Smooth muscle cell (in vitro differentiated cells): ENCODE measurements around the gene TMEM143. TPM values are rescaled to one million over a fixed set of nuclear protein-coding genes. Genes with fewer than 3 reads are reported as not detected.

ENCODE experiments used
- DNase-seq: peaks from one replicate; lab custom pipeline; 2025; ENCODE audit not compliant: unreplicated experiment; lab: John Stamatoyannopoulos, UW
- H2AFZ ChIP-seq: fragments of 200-600 bp; sonication (generic); 2 replicates; pipeline ENCODE4 v1.6.0; 2016; ENCODE audit warnings: antibody characterized with exemption, low read depth, mild to moderate bottlenecking
- H3F3A ChIP-seq: fragments of 200-600 bp; sonication (generic); 2 replicates; pipeline ENCODE4 v1.6.0; 2017; ENCODE audit warnings: antibody characterized with exemption, low read depth
- H3K27ac ChIP-seq: fragments of 200-600 bp; sonication (generic); 2 replicates; pipeline ENCODE4 v1.5.1; 2016; ENCODE audit warnings: low read depth, mild to moderate bottlenecking
- H3K27me3 ChIP-seq: fragments of 200-600 bp; sonication (generic); 2 replicates; pipeline ENCODE4 v1.6.1; 2016; ENCODE audit warnings: low read depth, mild to moderate bottlenecking
- H3K36me3 ChIP-seq: fragments of 200-600 bp; sonication (generic); 2 replicates; pipeline ENCODE4 v1.5.1; 2016; ENCODE audit warnings: low read depth
- H3K4me1 ChIP-seq: fragments of 200-600 bp; sonication (generic); 2 replicates; pipeline ENCODE4 v1.5.1; 2016; ENCODE audit warnings: low read depth
- H3K4me2 ChIP-seq: fragments of 200-600 bp; sonication (generic); 2 replicates; pipeline ENCODE4 v1.6.0; 2016; ENCODE audit warnings: mild to moderate bottlenecking
- H3K4me3 ChIP-seq: fragments of 200-600 bp; sonication (generic); 2 replicates; pipeline ENCODE4 v1.5.1; 2016; ENCODE audit warnings: mild to moderate bottlenecking
- H3K79me2 ChIP-seq: fragments of 200-600 bp; sonication (generic); 2 replicates; pipeline ENCODE4 v1.6.0; 2016; ENCODE audit warnings: low read depth, mild to moderate bottlenecking
- H3K9ac ChIP-seq: fragments of 200-600 bp; sonication (generic); 2 replicates; pipeline ENCODE4 v1.6.0; 2016; ENCODE audit warnings: low read depth
- H3K9me3 ChIP-seq: fragments of 200-600 bp; sonication (generic); replicated peaks from 2 replicates; pipeline ENCODE4 v1.5.1; 2016; ENCODE audit warnings: low read depth
- H4K20me1 ChIP-seq: fragments of 200-600 bp; sonication (generic); 2 replicates; pipeline ENCODE4 v1.6.0; 2016; ENCODE audit warnings: low read depth
- CTCF ChIP-seq: fragments of 200-600 bp; sonication (generic); IDR thresholded peaks from 2 replicates; pipeline ENCODE4 v1.5.1; 2017; ENCODE audit warnings: borderline replicate concordance, mild to moderate bottlenecking, antibody characterized with exemption; ENCODE audit not compliant: insufficient read depth, poor library complexity, severe bottlenecking
- WGBS: methylation state at CpG from one replicate; pipeline ENCODE4 v1.1.7; 2016; ENCODE audit warnings: low lambda C conversion rate; 5-methylcytosine and 5-hydroxymethylcytosine counted together
- polyA plus RNA-seq: library from polyadenylated mRNA; unstranded; fragments of >200 nt; fragmentation: Nextera tagmentation; extraction: Ambion mirVana; gene quantifications from 2 replicates; pipeline ENCODE4 v1.2.1, GENCODE V29; 2016
- total RNA-seq: library from RNA; depleted of rRNA; stranded (reverse); fragments of >200 nt; gene quantifications from 2 replicates; pipeline ENCODE4 v1.2.3, GENCODE V29; 2014

Gene TMEM143
- total and polyA plus RNA-seq, 2 experiments from 2014 or later: 3.8 to 11.2 TPM

- Histone ChIP-seq H3K27ac (no peak overlapping the region), H3K4me3 (no peak overlapping the region), H3K79me2 (no peaks in the 10 kb centered on the region), H3K27me3 (no peaks in the 10 kb centered on the region), H3F3A (peaks cover 6% of the 10 kb centered on the region), H3K4me1 (no peaks in the 10 kb centered on the region), H3K36me3 (no peaks in the 10 kb centered on the region), H4K20me1 (no peaks in the 10 kb centered on the region), H3K4me2 (no peak overlapping the region), H3K9ac (no peak overlapping the region), H2AFZ (no peak overlapping the region), H3K9me3 (no peaks in the 10 kb centered on the region)
- no peak for TF ChIP-seq CTCF
- WGBS: 95% methylated on average over 14 of the region's 14 CpGs
- DNase-seq: no peak
Measured at GRCh38 chr19:48338253-48338755, 25.4 kb downstream of the TMEM143 start.

GRCh38 chr19:48333467-48334384 lies 30.0 kb downstream of the TMEM143 start:
- no peaks in the 10 kb centered on the region for H3K4me1 ChIP-seq
- DNase-seq: peak; percentile 72
- peak; percentile 78 for TF ChIP-seq CTCF
- peaks cover 7% of the 10 kb centered on the region for H4K20me1 ChIP-seq
- H3K36me3 ChIP-seq: no peaks in the 10 kb centered on the region
- peak overlapping the region; percentile 83 for H3K4me2 ChIP-seq
- H3K27ac ChIP-seq: peak overlapping the region; percentile 3
- H3K9me3 ChIP-seq: no peaks in the 10 kb centered on the region
- no peak overlapping the region for H3K9ac ChIP-seq
- H3F3A ChIP-seq: peaks cover 19% of the 10 kb centered on the region
- peak overlapping the region; percentile 91 for H2AFZ ChIP-seq
- 12% methylated on average over 29 of the region's 54 CpGs for WGBS
- no peaks in the 10 kb centered on the region for H3K27me3 ChIP-seq
- peak overlapping the region; percentile 59 for H3K4me3 ChIP-seq
- H3K79me2 ChIP-seq: no peaks in the 10 kb centered on the region

- TF ChIP-seq CTCF: no peak
- no peak overlapping the region for H3K9ac ChIP-seq
Measured at GRCh38 chr19:48332662-48333466, 30.9 kb downstream of the TMEM143 start.

More at GRCh38 chr19:48332662-48333466, 30.9 kb downstream of the TMEM143 start:
- H3K4me1 ChIP-seq: no peaks in the 10 kb centered on the region
- peak overlapping the region; percentile 83 for H3K4me2 ChIP-seq
- no peaks in the 10 kb centered on the region for H3K36me3 ChIP-seq
- H3K27ac ChIP-seq: peak overlapping the region; percentile 3
- DNase-seq: peak; percentile 52
- no peak overlapping the region for H2AFZ ChIP-seq
- H4K20me1 ChIP-seq: peaks cover 8% of the 10 kb centered on the region
- H3K79me2 ChIP-seq: no peaks in the 10 kb centered on the region
- peaks cover 19% of the 10 kb centered on the region for H3F3A ChIP-seq
- peak overlapping the region; percentile 59 for H3K4me3 ChIP-seq
- no peaks in the 10 kb centered on the region for H3K27me3 ChIP-seq
- WGBS: 10% methylated on average over 25 of the region's 25 CpGs
- H3K9me3 ChIP-seq: no peaks in the 10 kb centered on the region
